Right lobe of liver (tissue), 4 donors: ENCODE data around the gene OR51G1.

Source experiments
- CTCF ChIP-seq, 4 donors: fragments of 200-600 bp in 3 of 4; fragments of 450-650 bp in 1 of 4; IDR thresholded peaks; one replicate each; pipeline versions ENCODE4 v1.5.1 to v1.8.0; 2016 to 2022; ENCODE audit warnings: antibody characterized with exemption in 4 of 4, mild to moderate bottlenecking in 2 of 4
- POLR2A ChIP-seq: fragments of 450-650 bp; IDR thresholded peaks from one replicate; pipeline ENCODE4 v1.6.1; 2017; ENCODE audit warnings: antibody characterized with exemption, mild to moderate bottlenecking
- donor health status: DM: no; HTN: no; CAD: no.
- donor health status: DM: no; HTN: no; CAD: no.
- donor health status: DM: no; HTN: yes; CAD: no.

DNA sequence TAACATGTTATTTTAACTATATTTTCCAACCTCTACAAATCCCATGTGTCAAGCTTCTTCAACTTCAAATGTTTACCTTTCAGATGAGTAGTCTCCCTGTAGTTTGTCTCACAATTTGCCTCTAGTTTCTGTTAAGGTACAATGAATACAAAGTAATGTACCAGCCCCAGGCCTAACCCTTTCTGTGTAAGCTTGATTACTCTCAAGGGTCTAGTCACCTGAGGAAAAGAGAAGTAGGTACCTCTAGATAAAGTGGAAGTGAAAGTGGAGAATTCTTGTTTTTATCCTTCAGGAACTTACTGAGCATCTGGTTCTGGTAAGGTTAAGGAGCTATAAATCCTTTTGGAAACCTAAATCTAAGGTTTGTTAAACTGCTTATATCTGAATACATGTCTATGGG, 20.7 kb downstream of the OR51G1 start, which contains the start of gene OR51A7:
- TF ChIP-seq CTCF (IDR thresholded peaks at IDR 0.05) (no peak), POLR2A (no peak)
